HG02571 (cell line): ENCODE data around the gene PLEKHA1.

Experiments
- ATAC-seq: cut with Tn5 transposase; IDR thresholded peaks from one replicate; pipeline ENCODE4 v1.9.1; 2021; ENCODE audit warnings: mild to moderate bottlenecking, moderate library complexity; ENCODE audit not compliant: unreplicated experiment

The PLEKHA1 gene

DNA sequence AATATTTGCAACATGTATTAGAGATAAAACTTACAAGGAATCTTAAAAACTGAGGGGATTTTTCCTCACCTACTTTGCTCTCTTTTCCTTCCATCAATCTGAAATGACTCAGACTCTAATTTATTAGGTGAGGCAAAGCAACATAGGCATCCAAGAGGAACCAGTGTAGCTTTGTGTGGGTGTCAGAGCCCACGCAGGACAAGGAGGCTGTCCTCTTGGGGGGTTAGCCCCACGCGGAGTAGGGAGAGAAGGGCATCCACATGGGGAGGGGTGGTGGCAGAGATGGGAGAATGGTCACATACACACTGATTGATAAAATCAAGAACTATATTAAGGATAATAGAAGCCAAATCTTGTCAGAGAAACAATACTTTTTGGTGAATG is 46.1 kb downstream of the PLEKHA1 start:
- ATAC-seq, result no peak

DNA sequence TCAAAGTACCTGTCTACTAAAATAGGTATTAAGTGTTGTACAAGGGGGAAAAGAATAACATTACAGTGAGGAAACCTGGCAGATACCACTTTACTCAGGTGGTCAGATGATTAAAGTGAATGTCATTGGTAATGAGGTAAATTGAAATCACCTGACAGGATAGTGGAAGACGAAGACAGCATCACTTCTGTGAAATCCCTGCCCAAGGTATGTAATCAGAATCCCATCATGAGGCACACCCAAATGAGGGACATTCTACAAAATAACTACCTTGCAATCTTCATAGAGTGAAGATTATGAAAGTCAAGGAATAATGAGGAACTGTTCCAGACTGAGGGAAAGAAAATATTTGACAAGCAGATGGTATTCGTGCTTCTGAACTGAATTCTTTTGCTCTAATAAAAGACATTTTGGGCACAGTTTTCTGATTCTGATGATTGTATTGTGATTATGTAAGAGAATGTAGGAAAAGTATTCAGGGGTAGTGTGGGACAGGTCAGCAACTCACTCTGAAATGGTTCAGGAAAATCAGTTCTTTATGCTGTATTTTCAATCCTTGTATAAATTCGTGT is 46.6 kb downstream of the PLEKHA1 start:
- no peak for ATAC-seq

DNA sequence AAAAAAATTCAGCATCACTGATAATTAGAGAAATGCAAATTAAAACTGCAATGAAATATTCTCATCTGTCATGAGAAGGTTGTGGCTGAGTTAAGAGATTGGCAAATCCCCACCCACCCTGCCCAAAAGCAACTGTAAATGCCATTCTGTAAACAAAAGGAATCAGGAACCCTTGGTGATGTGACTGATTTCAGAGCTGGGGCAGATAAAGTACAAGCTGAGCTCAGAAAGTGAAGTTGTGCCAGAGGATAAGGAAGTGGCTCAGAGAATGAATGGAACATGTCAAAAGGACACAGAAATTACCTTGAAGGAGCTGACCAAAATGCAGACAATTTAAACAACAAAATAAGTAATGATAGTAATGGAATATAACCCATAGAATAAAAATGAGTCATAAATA is 47.2 kb downstream of the PLEKHA1 start:
- no peak for ATAC-seq

DNA sequence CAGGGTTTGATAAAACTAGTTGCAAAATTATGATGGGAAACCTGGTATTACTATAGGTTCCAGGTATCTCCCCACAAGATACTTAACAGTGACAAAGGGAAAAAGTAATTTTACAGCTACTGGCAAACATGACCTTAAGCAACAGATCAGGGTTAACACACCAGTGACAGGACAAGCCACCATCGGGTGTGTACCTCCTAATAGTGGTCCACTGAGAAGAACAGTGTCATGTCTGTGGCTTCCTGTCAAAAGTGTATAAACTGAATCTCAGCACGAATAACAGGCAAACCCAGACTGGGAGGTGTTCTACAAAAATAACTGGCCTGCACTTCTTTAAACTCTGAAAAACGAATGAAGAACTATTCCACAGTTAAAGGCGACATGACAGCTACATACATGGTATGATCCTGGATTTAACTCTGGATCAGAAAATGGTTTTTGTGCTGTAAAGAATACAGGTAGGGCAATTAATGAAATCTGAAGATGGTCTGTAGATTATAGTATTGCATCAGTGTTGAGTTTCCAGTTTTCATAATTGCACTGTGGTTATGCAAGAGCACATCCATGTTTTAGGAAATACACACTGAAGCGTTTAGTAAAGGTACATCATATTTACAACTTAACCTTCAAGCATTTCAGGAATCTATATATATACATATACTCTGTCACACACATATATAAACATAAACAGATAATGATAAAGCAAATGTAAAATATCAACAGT is 47.9 kb downstream of the PLEKHA1 start:
- ATAC-seq, result no peak

DNA sequence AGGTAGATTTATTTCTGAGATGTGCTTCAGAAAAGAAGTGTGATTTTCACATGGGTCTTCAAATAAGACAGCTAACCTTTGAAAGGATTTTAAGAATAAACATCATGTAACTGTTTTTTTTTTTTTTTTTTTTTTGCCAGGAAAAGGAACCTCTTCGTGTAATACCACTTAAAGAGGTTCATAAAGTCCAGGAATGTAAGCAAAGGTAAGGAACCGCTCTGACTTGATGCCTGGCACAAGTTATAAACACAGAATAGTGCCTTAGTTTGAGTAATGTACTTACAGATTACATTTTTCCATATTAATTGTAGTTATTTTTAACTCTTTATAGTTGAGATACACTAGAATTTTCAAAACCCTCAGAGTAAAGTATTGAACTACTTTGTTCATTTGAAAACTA is 49.6 kb downstream of the PLEKHA1 start:
- no peak for ATAC-seq

DNA sequence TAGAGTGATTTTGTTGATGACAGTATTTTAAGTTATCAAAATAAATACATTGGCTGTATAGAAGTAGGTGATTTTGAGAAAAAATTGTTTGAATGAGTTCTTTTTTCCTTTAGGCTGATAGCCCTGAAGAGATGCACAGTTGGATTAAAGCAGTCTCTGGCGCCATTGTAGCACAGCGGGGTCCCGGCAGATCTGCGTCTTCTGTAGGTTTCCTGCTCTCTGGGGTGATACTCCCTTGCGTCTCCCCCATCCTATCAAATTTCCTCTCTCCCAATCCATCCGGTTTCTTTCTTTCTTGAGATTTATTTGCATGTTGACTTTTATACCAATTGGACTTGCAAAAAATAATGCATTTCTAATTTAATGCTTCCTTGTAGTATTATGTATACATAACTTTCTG is 52.3 kb downstream of the PLEKHA1 start:
- no peak for ATAC-seq

DNA sequence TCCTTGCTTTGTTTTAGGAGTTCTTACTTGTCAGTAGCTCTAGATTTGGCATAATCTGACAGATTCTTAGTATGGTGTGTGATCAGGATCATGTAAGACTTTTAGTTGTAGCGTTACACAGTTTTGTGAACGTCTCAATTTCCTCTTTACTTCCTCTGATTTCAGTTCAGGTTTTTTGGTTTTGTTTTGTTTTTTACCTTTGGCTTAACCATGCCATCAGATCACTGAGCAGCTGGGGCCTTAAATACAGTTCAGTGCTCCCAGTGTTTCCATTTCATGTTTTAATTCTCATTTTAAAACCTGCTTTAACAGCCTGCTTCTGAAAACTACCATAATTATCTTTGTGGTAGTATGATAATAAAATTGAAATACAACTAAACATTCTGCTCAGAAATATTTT is 52.8 kb downstream of the PLEKHA1 start:
- no peak for ATAC-seq

DNA sequence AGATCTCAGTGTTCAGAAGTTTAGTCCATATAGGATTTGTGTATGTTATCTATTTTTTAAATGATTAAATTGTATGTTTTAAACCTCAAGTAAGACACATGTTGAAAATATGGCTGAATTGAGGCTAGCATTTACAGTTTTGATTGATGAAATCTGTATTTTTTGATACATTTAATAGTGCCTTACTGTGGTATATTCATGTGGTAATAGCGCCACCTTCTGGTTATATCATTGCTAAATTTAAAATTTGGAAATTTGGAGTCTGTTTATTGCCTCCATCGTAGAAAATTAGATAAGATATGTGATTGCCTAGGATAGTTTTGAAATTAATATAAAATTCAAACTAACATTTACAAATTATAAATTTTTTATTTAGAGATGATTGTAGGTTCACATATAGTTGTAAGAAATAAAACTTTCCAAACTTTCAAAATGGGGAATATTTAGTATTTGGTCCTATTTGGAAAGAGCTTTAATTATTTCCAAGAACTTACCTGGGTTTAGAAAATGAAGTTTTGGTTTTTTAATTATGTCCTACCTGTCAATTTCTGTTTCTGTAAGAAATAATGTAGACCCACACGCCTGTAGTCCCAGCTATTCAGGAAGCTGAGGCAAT is 60.8 kb downstream of the PLEKHA1 start:
- no peak for ATAC-seq

DNA sequence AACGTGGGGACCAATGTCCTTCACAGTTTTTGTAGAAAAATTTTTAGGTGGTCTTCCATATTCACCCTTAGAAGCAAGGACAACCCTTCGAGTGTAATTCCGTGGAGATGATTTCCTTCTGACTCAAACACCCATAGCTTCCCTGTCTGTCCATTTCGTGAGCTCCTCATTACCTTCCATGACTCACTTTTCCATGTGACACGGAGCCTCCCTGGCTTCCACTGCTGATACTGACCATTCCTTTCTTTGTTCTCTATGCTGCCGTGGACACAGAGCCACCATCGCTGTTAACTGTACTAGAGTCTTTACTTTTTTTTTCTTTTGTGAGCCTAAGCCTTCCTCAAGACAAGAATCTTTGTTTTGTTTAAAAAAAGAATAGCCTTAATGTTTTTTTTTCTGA is 67.5 kb downstream of the PLEKHA1 start:
- no peak for ATAC-seq

DNA sequence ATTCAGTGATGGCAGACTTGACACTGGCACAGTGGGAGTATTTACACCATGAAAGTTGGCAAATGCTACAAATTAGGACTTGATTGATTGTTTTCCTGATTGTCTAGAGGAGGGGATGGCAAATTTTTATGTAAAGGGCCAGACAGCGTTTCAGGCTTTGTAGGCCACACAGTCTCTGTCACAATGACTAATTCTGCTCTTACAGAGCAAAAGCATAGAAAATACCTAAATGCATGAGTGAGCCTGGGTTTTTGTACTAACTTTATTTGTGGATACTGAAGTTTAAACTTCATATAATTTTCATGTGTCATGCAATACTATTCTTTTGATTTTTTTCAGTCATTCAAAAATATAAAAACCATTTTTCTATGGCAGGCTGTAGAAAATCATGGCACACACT is 71.0 kb downstream of the PLEKHA1 start:
- no peak for ATAC-seq

DNA sequence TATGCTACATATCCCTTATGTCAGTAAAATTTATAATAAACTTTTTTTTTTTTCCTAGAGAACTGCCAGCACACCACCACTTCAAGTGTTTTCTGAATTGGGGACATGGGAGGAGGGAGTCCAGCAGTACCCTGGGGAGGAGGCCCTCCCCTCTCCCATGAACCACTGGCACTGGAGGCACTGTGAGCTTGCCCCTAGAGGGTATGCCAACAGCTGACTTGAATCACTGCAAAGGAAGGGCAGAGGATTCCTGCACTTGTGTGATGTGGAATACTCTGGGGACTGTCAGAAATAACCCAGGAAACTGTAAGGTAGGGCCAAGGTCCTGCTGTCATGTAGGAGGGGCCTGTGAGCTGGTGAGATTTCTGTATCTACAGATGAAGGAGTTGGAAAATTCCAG is 71.4 kb downstream of the PLEKHA1 start:
- ATAC-seq, result no peak

DNA sequence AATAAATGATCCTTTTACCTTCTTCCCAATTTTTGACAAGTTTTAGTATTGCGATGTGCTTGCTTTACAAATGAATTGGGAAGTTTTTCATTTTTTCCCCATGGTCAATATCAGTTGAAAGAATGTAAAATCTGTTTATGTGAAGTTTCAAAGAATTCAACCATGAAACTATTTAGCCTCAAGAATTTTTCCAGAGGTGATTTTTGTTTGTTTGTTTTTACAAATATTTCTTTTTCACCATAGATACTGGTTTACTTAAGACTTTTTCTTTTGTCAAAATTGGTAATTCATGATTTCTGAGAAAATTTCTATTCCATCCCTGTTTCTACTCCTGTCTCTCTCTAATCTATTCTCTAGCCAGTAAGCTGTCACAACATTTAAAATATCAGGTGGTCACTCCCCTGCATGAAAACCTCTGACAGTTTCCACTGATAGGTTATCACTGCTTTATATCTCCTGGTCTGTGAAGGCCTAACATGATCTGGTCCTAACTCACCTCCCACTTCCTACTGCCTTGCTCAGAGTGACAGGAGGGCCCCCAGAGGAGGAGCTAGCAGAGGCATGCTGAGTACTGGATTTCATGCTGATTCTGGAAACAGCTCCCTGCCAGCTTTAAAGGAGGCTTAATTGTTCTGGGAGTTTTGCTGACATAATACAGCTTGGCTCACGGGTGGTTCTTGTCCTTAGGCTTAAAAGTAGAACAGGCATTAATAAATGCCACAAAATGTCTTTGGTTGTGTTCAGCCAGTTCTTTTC is 72.3 kb downstream of the PLEKHA1 start:
- no peak for ATAC-seq

DNA sequence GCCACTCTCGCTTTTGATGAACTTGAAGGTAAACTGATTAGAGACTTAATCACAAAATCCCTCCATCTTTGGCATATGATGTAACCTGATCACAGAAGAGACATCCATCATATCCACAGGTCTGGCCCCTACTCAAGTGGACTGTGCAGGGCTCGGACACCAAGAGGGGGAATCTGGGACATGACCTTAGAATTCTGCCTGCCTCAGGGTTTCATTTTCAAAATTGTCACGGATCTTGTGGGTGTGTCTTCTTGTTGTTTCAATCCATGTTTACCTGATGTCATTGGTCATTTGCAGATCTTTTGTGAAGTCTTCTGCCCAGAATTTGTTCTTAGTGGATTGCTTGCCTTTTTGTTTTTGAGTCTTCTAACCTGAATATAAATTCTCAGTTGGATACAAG is 74.1 kb downstream of the PLEKHA1 start:
- no peak for ATAC-seq

DNA sequence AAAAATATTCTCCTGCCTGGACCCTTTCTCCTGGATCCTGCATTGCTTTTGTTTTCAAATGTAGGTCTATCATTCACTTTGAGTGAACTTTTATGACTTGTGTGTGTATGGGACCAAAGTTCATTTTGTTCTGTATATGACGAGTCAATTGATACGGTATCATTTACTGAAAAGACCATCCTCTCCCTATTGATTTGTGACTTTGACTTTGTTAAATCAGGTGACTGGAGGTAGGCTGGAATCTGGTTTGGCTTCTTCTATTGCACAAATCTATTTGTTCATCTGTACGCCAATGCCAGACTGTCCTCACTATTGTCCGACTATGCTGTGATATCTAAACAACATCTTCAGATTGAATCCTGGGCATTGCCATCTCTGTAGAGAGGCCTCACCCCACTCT is 74.6 kb downstream of the PLEKHA1 start:
- ATAC-seq, result no peak

DNA sequence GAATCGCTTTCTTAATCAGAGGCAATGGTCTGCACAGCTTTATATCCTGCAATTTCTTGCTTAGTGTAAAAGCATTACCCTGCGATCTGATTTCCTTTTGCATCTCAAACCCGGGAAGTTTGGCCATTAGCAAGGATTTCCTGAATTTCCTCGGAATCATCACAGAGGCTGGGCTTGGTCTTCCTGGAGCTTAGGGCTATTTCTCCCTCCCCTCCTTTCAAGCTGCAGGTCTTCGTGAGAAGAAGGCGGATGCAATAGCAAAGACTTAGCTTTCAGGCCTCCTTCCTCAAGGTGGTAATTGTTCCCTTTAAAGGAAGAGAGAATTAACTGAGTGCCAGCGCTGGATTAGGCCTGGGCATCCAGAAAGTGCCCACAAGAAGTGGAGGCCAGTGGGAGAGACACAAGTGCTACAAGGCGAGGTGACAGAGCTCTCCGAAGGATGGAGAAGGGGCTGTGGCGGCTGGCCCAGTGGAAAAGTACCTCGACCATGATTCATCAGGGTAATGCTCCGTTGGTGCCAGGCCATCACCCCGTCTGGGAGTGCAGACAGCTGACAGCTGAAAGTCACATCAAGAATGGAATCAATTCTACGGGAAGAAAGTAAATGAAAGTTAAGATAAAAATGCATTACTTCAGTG is 76.0 kb downstream of the PLEKHA1 start:
- no peak for ATAC-seq

DNA sequence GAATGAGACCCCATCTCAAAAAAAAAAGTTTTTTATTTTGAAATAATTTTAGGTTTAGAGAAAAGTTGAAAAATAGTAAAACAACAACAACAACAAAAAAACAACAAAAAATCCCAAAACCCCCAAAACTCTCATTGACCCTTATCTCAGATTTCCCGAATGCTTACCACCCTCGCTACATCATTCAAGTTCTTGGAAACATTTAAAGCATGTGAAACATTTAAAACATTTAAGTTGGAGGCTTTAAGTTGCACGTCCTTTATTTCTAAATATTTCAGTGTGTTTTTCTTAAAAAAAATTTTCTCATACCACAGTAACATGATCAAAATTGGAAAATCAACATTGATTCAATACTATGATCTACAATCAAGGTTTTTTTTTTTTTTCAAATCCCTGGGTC is 79.6 kb downstream of the PLEKHA1 start:
- ATAC-seq, result no peak

DNA sequence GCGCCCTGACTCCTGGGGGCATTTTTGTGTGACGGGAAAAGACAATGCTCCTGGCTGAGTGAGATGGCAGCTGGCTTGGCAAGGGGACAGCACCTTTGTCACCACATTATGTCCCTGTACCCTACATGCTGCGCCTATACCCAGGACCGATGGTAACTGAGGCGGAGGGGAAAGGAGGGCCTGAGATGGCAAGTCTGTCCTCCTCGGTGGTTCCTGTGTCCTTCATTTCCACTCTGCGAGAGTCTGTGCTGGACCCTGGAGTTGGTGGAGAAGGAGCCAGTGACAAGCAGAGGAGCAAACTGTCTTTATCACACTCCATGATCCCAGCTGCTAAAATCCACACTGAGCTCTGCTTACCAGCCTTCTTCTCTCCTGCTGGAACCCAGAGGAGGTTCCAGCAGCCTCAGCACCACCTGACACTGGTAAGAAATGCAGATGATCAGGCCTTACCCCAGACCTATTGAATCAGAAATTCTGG is 80.1 kb downstream of the PLEKHA1 start, which contains the start of gene ARMS2:
Gene ARMS2 (plus strand): TSS at position 51 of the 478 bp plus-strand sequence. CDS start 75 bp downstream, at position 126.
- no peak for ATAC-seq

DNA sequence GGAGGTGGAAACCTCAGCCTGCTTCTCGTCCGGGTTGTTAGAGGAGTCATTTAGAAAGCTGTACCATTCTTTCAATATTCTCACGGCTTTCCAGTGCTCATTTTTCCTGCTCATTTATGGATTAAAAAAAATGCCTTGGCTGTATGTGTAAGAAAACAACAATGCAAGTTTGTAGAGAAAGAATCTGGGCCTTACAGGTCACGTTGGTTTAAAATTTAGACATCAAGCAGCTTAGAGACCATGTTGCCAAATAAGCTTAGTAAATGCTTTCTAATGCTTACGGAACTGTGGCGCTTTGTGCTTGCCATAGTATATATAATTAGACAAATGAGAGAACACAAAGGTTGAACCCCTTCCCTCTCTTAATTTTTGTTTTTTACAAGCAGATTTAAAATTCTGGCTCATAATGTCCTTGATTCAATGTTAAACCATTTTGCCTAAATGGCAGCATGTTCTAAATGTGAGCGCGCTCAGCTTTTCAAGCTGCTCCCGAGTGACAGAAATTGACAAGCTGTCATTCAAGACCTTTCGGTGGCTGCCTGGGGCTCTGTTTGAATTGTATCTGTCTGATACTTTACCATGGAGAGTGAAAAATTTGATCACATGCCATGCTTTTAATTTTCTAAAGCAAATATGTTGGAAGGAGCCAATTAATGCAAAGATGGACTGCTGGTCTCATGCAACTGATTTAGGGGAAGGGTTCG is 81.0 kb downstream of the PLEKHA1 start:
- no peak for ATAC-seq

DNA sequence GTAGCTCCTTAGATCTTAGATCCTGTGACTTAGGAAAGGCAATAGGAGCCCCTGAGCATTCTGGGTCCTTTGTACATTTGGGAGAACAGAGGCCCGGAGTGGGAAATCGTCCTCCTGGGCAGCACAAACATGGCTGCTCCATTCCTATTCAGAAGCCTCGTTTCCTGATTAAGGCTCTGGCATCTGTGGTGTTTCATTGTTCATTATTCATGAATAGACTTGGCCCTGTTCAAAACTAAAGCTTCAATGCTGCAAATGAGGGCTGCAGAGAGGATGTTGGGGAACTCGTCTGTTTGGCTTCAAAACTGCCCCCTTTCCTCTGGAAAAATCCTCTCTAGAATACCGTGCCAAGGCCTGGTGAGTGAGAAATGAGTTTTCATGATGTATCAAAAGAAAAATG is 83.4 kb downstream of the PLEKHA1 start:
- ATAC-seq, result no peak

DNA sequence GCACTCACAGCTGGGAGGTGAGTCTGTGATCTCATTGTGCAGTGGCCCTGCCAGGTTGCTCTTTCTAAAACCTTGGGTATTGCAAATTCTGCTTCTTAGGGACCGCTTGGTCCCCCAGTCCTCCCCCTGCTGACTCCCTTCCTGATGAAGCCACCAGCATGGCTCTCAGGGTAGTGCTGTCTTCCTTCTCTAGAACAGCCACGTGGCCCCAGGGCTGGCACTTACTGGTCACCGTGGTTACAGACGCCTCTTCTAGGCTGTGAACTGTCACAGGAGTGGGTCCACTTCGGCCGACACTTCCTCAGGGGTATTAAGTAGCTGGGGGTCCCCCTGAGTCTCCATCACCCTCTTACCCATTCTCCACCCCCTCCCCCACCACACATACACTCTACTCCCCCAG is 84.2 kb downstream of the PLEKHA1 start:
- ATAC-seq, result no peak
